SKM-1 treated with dmso at 0.1 percent for 144 hours (cell line): ENCODE results near the gene PCDHB7.
A peak's percentile ranks its signal among the peaks of the same experiment; 100 is the strongest.
"Not testable (repeated sequence)": the region's sequence is repeated elsewhere in the genome, so short reads cannot be mapped to it uniquely, and the experiment has no call there.

Source experiments
- DNase-seq: peaks from one replicate; lab custom pipeline; 2025; ENCODE audit not compliant: unreplicated experiment; lab: John Stamatoyannopoulos, UW

Gene PCDHB7

GRCh38 chr5:141179876-141180275 is 7.4 kb downstream of the PCDHB7 start:
- not testable (repeated sequence) for DNase-seq

- DNase-seq = no peak
Observed at GRCh38 chr5:141180313-141180712, 7.9 kb downstream of the PCDHB7 start.

- no peak for DNase-seq
Observed at GRCh38 chr5:141182248-141182647, 9.8 kb downstream of the PCDHB7 start, which contains the start of gene PCDHB16. Gene PCDHB16, plus strand, starts transcription at chr5:141182387. Its CDS starts 173 bp downstream, at chr5:141182560.

- DNase-seq = not testable (repeated sequence)
Observed at GRCh38 chr5:141184117-141184855, 11.8 kb downstream of the PCDHB7 start.

- DNase-seq = peak; percentile 8
Observed at GRCh38 chr5:141186897-141187512, 14.6 kb downstream of the PCDHB7 start, which contains the start of gene PCDHB9. Gene PCDHB9, plus strand, starts transcription at chr5:141187161. Its CDS starts 158 bp downstream, at chr5:141187319.

GRCh38 chr5:141188682-141189081 is 16.2 kb downstream of the PCDHB7 start:
- DNase-seq = not testable (repeated sequence)

GRCh38 chr5:141189131-141189530 is 16.7 kb downstream of the PCDHB7 start:
- not testable (repeated sequence) for DNase-seq

- no peak for DNase-seq
Observed at GRCh38 chr5:141192110-141192725, 19.8 kb downstream of the PCDHB7 start, which contains the start of gene PCDHB10. Gene PCDHB10, plus strand, starts transcription at chr5:141192353. Its CDS starts 200 bp downstream, at chr5:141192553.

- DNase-seq = not testable (repeated sequence)
Observed at GRCh38 chr5:141194332-141194731, 21.9 kb downstream of the PCDHB7 start.

GRCh38 chr5:141196363-141196762 is 23.9 kb downstream of the PCDHB7 start:
- no peak for DNase-seq

- DNase-seq = no peak
Observed at GRCh38 chr5:141199359-141200235, 27.2 kb downstream of the PCDHB7 start, which contains the start of gene PCDHB11. Gene PCDHB11, plus strand, starts transcription at chr5:141199627. Its CDS starts 148 bp downstream, at chr5:141199775.

- not testable (repeated sequence) for DNase-seq
Observed at GRCh38 chr5:141201126-141201525, 28.7 kb downstream of the PCDHB7 start.

- not testable (repeated sequence) for DNase-seq
Observed at GRCh38 chr5:141201646-141202045, 29.2 kb downstream of the PCDHB7 start.

- DNase-seq = no peak
Observed at GRCh38 chr5:141208478-141208877, 36.0 kb downstream of the PCDHB7 start, which contains the start of gene PCDHB12. Gene PCDHB12, plus strand, starts transcription at chr5:141208719. Its CDS starts 189 bp downstream, at chr5:141208908.

GRCh38 chr5:141210281-141210680 is 37.8 kb downstream of the PCDHB7 start:
- DNase-seq = not testable (repeated sequence)

- not testable (repeated sequence) for DNase-seq
Observed at GRCh38 chr5:141210849-141211248, 38.4 kb downstream of the PCDHB7 start.

- DNase-seq = not testable (repeated sequence)
Observed at GRCh38 chr5:141213656-141214339, 41.4 kb downstream of the PCDHB7 start, which contains the start of gene PCDHB13. Gene PCDHB13, plus strand, starts transcription at chr5:141213919. Its CDS starts 205 bp downstream, at chr5:141214124.

GRCh38 chr5:141214583-141214982 is 42.1 kb downstream of the PCDHB7 start:
- DNase-seq = not testable (repeated sequence)

- DNase-seq = not testable (repeated sequence)
Observed at GRCh38 chr5:141215504-141215903, 43.1 kb downstream of the PCDHB7 start.

- not testable (repeated sequence) for DNase-seq
Observed at GRCh38 chr5:141216035-141216434, 43.6 kb downstream of the PCDHB7 start.
